HG02763 (cell line): ENCODE data around the gene NOL4.
"Not testable (repeated sequence)": the region's sequence is repeated elsewhere in the genome, so short reads cannot be mapped to it uniquely, and the experiment has no call there.

Experiments
- ATAC-seq: cut with Tn5 transposase; IDR thresholded peaks from one replicate; pipeline ENCODE4 v1.9.1; 2021; ENCODE audit warnings: mild to moderate bottlenecking, moderate library complexity; ENCODE audit not compliant: unreplicated experiment

The NOL4 gene, protein sequence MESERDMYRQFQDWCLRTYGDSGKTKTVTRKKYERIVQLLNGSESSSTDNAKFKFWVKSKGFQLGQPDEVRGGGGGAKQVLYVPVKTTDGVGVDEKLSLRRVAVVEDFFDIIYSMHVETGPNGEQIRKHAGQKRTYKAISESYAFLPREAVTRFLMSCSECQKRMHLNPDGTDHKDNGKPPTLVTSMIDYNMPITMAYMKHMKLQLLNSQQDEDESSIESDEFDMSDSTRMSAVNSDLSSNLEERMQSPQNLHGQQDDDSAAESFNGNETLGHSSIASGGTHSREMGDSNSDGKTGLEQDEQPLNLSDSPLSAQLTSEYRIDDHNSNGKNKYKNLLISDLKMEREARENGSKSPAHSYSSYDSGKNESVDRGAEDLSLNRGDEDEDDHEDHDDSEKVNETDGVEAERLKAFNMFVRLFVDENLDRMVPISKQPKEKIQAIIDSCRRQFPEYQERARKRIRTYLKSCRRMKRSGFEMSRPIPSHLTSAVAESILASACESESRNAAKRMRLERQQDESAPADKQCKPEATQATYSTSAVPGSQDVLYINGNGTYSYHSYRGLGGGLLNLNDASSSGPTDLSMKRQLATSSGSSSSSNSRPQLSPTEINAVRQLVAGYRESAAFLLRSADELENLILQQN

DNA sequence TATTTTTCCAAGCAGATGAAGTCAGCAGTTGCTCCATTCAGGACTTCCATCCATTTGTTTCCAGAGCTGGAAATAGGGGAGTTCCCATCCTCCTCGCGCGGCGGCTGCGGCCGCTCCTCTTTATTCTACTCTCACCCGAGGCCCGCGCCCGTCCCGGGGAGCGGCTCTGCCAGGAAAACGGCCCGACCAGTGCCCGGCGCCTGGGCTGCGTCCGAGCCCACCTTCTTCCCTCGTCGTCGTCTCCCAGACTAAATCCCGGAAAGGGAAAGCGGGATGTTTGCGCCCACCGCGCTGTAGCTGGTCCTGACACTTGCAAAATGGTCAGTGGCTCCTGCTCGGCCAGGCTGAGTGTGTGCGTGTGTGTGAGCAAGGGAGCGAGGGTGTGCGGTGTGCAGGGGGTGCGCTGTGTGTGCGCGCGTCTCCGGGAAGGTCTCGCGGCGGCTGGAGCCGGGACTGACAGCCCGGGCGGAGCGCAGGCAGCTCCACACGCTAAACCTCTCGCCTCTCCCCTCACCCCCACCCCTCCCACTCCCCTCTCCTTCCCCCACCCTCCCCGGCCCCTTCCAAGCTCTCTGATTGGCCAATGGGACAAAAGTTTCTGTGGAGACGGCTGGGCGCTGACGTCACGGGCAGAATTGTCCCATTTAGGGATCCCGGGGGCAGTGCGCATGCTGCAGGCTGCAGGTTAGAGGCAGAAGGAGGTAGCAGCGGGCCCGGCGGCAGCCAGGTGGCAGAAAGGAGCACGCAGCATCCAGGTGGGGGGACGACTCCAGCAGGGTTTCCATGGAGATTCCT, at the start of gene NOL4:
NOL4 (minus strand) TSS at position 491 of the 795 bp plus-strand sequence. CDS start 1,660 bp downstream, outside the sequence.
- ATAC-seq = no peak

DNA sequence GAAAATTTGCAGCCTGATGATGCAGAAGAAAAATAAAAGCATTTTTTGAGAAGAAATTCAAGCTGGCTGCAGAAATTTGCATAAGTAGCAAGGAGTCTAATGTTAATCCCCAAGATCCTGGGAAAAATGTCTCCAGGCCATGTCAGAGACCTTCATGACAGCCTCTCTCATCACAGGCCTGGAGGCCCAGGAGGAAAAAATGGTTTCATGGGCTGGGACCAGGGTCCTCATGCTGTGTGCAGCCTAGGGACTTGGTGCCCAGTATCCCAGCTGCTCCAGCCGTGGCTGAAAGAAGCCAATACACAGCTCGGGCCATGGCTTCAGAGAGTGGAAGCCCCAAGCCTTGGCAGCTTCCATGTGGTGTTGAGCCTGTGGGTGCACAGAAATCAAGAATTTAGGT, 41.3 kb upstream of the NOL4 start:
- not testable (repeated sequence) for ATAC-seq

DNA sequence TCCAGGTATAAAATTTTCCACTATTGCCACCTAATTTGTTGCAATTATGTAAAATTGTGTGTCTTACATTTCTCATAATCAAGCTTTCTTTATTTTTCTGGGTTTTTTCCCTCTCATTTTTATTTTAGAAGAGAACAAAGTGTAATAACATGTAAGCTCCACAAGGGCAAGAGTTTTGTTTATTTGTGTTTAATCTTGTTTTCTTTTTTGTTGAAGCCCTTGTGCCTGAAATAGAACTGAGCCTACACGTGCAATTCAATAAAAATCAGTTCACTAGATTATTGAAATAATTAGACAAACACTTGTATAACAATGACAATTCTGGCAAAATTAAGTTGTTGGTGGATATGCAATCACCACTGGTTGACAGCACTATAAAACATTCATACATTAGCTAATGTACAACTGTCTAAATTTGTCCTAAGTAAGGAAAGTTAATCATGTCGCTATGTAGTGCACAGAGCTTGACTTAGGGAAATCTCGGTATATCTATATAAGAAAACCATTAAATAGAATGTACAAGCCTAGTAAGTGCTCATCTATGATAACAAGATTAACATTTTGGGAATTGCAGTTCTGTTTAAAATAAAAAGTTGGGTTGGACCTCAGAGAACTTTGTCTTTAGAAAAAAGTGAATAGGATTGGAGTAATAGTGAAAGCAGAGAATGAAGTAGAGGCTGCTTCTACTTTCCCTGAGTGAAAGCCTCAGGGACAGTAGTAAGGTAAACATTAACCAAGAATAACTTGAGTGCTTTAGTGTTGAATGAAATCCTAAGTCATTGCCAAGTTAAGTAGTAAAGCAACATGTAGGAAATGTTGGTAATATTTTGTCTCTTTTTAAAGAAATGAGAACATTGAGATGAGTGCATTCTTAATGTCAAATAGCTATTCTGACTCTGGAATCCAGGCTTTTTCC, 37.4 kb upstream of the NOL4 start:
- ATAC-seq = peak; percentile 78

DNA sequence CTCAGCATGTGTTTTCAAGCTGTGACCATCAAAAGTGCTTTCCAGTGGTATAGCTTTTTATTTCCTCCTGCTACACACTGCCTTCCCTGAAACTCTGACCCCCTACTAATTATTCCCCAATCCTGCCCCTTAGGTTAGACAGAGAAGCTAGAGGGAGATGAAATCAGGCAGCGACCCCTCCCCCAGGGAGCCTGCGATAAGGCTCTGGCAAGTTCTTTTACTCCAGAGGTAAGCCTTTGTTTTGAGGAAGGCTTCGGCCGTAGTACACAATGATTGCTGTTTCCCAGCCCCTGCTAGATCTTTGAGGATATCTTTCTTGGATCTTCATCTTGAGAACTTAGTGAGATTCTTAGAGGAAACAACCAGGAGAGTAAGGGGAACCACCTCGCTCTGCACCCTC, 33.5 kb upstream of the NOL4 start:
- no peak for ATAC-seq

DNA sequence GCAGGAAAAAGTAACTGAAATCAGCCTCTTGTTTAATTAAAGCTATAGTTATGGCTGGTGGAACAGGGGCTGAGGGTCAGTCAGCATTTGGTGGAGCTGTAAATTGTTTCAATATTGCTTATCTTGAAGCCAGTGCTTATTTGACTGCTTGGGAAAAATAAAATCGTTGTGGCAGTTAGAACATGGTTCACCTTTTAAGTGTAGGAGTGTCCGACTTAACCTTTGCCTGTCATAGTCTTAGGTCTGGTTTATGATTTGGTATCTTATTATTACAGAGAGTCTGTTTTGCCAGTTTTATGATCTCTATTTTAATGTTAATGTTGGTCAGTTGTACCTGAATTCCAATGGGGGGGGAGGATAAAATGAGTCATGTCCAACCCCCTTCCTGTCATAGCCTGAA, 27.2 kb upstream of the NOL4 start:
- ATAC-seq = no peak

DNA sequence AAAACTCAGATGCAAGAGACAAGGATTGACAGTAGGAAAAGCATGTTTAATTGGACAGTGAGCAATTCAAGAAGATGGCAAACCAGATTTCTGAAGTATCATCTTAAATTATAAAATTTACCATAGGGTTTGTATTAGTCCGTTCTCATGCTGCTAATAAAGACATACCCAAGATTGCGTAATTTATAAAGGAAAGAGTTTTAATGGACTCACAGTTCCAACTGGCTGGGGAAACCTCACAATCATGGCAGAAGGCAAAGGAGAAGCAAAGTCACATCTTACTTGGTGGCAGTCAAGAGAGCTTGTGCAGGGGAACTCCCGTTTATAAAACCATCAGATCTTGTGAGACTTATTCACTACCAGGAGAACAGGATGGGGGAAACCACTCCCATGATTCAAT, 24.0 kb upstream of the NOL4 start:
- no peak for ATAC-seq

DNA sequence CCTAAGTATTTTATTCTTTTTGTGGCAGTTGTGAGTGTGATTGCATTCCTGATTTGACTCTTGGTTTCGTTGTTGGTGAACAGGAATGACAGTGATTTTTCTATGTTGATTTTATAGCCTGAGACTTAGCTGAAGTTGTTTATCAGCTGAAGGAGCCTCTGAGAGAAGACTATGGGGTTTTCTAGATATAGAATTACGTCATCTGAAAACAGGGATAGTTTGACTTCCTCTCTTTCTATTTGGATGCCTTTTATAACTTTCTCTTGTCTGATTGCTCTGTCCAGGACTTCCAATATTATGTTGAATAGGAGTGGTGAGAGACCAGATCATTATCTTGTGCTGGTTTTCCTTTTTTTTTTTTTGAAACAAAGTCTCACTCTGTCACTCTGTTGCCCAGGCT, 18.0 kb upstream of the NOL4 start:
- no peak for ATAC-seq

DNA sequence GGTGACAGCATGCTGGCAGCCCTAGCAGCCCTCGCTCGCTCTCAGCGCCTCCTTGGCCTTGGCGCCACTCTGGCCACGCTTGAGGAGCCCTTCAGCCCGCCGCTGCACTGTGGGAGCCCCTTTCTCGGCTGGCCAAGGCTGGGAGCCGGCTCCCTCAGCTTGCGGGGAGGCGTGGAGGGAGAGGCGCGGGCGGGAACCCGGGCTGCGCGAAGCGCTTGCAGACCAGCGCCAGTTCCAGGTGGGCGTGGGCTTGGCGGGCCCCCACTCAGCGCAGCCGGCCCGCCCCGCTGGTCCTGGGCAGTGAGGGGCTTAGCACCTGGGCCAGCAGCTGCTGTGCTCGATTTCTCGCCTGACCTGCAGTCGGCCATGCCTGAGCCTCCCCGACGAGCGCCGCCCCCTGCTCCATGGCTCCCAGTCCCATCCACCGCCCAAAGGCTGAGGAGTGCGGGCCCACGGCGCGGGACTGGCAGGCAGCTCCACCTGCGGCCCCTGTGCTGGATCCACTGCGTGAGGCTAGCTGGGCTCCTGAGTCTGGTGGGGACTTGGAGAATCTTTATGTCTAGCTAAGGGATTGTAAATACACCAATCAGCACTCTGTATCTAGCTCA, 9.2 kb upstream of the NOL4 start:
- ATAC-seq = not testable (repeated sequence)

DNA sequence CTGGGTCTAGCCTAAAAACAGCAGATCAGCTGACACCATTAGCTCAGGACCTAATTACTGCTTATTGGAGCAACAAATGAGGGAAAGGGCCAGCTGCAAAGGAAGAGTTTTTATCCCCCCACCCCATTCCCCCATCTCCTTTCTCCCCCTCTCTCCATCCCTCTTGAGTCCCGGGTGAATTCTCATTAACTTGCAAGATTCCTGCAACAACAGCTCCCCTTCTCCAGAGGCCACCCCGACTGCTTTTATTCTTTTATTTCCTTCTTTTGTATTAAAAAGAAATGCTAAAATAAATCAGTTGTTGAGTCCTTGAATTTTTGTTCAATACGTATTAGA, 473 bp upstream of the NOL4 start:
- ATAC-seq = no peak

DNA sequence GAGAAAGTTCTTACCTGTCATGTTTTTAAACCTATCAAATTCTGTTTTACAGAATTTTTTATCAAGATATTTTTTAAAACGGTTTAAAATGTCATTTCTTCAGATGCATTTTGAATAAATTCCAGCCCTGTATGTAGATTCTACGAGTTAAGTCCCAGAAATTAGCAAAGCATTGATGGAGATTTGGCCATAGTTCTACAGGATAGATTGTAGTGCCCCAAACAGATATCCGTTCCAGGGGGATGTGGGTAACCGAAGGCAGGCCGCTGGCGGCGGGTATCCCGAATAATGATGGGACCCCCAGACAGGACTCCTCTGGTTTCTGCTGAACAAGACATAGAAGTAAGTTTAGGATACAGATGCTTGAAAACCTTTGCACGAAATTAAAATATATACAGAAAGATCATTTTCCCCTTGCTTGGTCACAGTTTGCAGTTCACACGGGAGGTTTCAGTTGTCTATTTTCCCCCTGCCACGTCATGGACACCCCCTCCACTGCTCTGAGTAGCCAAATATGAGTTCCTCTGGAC, 755 bp downstream of the NOL4 start:
- ATAC-seq = no peak

DNA sequence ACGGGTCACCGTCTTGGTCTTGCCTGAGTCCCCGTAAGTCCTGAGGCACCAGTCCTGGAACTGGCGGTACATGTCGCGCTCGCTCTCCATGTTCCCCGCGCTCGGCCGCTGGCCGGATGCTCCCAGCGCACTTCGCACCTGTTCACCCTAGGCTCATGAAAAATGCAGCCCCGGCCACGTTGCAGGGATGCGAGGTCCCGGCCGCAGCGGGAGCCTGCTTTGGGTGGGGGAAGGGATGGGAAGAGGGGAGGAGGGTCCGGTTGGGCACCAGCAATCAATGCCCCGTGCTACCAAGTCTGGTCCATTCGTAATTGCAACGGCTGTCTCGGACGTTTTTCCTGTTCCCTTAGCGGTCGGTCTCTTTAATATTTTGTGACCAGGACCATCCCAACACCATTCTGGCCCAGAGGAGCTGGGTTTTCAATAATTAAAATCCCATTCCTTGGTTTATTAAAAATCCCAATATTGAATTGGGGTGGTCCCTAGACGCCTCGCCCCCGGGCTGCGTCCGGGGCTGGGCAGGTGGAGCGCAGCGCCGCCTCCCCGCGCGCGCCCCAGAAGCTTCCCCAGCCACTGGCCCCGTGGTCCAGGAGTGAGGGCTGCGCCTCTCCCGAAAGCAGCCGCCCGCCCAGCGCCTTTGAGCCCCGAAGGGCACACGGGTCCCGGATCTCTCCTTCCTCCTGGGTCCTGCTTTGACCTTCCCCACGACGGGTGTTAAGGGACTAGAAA, 1.4 kb downstream of the NOL4 start:
- no peak for ATAC-seq

DNA sequence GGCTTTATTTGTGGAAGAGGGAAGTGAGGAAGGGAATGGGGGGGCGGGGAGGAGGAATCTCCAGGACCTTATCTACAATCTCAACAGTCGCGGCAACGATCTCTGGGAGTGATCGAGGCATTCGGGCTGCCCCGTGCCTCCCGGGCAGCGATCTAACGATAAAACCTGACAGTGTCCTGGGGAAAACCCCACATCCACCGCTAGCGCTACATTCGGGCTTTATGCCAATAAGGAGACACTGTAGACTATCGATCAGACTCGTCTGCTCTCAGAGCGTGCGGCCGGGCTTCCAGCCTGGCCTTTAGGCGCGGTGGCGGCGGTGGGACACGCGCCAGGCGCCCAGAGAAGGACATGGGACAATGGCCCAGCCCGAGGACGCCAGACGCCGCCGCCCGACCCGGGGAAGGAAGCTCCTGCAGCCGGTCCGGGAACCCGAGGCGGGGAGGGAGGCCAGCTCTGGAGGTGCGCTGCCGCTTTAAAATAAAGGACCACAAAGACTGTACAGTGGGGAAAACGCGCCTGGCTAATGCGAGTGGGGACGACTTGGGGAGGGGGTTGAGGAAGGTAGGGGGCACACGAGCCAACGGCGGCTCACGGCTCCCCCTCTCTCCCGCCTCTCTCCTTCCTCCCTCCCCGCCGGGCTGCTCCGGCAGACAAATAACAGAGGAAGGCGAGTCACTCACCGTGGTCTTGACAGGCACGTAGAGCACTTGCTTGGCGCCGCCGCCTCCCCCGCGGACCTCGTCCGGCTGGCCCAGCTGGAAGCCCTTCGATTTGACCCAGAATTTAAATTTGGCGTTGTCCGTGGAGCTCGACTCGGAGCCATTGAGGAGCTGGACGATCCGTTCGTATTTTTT, 2.2 kb downstream of the NOL4 start:
- ATAC-seq = peak; percentile 64

DNA sequence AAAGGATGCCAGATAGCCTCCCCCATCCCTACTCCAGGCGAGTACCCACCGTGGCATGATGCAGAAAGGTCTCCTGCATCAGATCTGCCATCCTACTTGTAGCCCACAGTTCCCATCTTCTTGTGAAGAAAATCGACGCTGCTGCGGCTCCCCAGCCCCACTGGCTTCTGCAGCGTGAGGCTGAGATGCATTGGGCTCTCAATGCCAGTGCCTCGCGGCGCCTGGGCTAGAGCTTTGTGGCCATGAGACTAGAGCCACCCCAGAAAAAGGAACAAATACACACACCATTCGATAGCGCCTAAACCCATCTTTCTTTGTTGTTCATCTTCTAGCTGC, 2.8 kb downstream of the NOL4 start:
- no peak for ATAC-seq

DNA sequence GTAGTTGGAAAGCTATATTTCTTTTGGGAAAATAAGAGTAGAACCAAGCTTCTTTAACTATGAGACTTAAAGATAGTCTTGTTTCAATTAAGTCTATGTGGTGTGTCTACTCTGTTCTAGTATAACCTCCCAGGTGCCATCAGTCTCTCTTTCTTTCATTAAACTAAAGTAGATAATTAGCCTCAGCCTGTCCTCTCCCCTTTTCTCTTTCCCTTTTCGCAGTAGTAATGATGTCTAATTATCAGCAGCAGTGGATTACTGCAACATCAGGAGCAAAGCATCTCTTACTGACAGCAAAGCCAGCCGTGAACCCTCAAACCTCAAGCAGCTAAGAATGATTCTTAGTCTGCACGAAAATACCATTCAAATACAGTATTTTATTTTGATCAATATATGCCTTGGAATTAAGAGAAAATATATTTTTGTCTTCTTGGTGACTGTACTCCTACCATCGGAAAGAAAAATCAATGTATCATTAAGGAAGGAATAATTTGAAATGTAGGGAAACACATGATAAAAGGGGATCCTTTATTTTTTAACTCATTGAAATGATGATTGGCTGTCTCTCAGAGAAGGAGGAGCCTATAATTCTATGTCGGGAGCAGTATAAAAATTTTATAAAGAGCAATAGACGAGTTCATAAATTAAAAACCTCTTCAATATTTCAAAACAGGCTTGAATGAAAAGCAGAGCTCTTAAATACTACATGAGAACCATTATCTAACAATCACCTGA, 4.5 kb downstream of the NOL4 start:
- ATAC-seq = no peak

DNA sequence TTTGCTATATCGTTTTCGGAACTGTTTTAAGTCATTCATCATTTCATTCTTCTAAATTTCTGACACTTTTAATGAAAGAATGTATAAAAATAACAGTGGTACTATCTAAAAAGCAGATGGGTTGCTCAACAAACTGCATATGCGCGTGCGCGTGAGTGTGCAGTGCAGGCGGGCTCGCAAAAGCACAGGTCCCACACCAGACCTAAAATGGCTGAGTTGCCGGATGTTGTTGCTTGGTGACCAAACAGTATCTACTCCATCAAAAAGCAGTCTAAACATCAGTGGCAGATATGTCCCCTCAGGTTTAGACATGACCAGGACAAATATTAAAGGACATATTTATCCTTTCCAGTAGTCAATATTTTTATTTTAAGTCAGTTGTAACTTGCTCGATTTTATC, 5.1 kb downstream of the NOL4 start:
- no peak for ATAC-seq

DNA sequence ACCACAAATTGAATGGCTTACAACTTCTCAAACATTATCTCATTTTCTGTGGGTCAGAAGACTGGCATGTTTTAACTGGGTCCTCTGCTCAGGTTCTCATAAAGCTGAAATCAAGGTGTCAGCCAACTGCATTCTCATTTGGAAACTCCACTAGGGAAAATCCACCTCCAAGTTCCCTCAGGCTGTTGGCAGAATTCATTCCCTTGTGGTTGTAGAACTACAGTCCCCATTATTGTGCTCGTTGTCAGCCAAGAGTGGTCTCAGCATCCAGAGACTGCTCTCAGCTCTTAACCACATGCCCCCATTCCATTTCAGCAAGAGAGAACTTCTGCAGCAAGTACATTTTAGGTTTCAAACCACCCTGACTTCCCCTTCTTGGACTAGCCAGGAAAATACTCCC, 12.2 kb downstream of the NOL4 start:
- ATAC-seq = no peak

DNA sequence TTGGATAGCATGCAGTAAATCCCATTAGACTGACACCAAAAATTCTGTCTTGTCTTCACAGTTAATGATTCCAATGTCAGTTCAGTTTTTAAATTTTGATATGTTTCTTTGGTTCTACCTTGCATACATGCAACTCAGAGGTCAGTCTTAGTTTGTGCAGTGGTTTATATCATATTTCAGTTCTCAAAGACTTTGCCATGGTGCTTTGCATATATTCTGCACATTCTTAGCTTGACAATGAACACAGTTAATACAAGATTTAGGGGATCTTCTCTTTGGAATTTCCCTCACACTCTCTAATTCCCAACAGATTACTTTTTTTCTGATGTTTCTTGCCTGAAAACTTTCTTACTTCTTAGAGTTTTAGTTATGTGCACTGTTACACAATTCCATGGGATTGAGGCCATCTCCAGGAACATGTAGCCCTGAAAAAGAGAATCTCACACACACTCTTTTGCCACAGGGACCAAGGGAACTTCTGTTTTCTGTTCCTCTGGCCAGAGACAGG, 17.3 kb downstream of the NOL4 start:
- ATAC-seq = no peak

DNA sequence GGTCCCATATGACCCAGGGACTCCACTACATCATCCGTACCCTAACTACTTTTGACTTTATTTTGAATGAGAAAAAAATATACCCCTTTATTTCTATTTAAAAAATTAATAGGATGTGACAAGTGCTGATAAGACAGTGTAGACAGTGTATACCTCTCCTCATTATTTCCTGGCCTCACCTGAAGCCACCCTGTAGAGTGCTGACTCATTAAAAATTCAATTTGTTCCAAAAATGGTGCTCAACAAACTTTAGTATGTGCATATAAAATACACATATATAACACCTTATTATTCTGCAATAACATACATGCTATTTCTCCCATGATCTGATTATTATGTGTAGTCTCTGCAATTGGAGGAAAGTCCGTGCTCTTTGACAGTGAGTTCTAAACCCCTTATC, 20.8 kb downstream of the NOL4 start:
- ATAC-seq = no peak
